Measurements from ENCODE around the gene TIAM2.

TIAM2 gene

GRCh38 chr6:155276638-155277037 is 281.5 kb downstream of the TIAM2 start:
- no peaks in the 10 kb centered on the region for H3K9me3 ChIP-seq (ENCODE audit: low read length)
- no peaks in the 10 kb centered on the region for H3K9me2 ChIP-seq (ENCODE audit: low read depth, low read length)
- H4K20me1 ChIP-seq (ENCODE audit: insufficient read depth, low read length), result no peaks in the 10 kb centered on the region
- TF ChIP-seq CTCF (IDR thresholded peaks at IDR 0.05; ENCODE audit: low read length) (no peak), EZH2 (IDR thresholded peaks at IDR 0.05; ENCODE audit: borderline replicate concordance, low read length) (no peak)
- H3K79me2 ChIP-seq (ENCODE audit: insufficient read depth, low read length), result no peaks in the 10 kb centered on the region
- H2AFZ ChIP-seq (ENCODE audit: low read length), result no peak overlapping the region
- no peak overlapping the region for H3K4me3 ChIP-seq (ENCODE audit: low read depth, low read length, poor library complexity, severe bottlenecking)
- peaks cover 72% of the 10 kb centered on the region for H3K36me3 ChIP-seq (ENCODE audit: insufficient read depth, low read length)
- no peaks in the 10 kb centered on the region for H3K4me1 ChIP-seq (ENCODE audit: insufficient read depth, low read length, severe bottlenecking)
- no peak overlapping the region for H3K9ac ChIP-seq (ENCODE audit: low read length)
- no peak overlapping the region for H3K27ac ChIP-seq (ENCODE audit: low read depth, low read length, poor library complexity, severe bottlenecking)
- no peaks in the 10 kb centered on the region for H3F3A ChIP-seq (ENCODE audit: insufficient read depth, low read length)
- no peaks in the 10 kb centered on the region for H3K27me3 ChIP-seq (ENCODE audit: insufficient read depth, low read length)
- H3K4me2 ChIP-seq (ENCODE audit: low read length), result no peak overlapping the region

- peaks cover 72% of the 10 kb centered on the region for H3K36me3 ChIP-seq (ENCODE audit: insufficient read depth, low read length)
- H4K20me1 ChIP-seq (ENCODE audit: insufficient read depth, low read length), result no peaks in the 10 kb centered on the region
- no peaks in the 10 kb centered on the region for H3K27me3 ChIP-seq (ENCODE audit: insufficient read depth, low read length)
- TF ChIP-seq EZH2 (IDR thresholded peaks at IDR 0.05; ENCODE audit: borderline replicate concordance, low read length) (no peak), CTCF (IDR thresholded peaks at IDR 0.05; ENCODE audit: low read length) (no peak)
- H3K4me3 ChIP-seq (ENCODE audit: low read depth, low read length, poor library complexity, severe bottlenecking), result no peak overlapping the region
- H2AFZ ChIP-seq (ENCODE audit: low read length), result no peak overlapping the region
- H3K4me1 ChIP-seq (ENCODE audit: insufficient read depth, low read length, severe bottlenecking), result no peaks in the 10 kb centered on the region
- no peak overlapping the region for H3K4me2 ChIP-seq (ENCODE audit: low read length)
- H3K9ac ChIP-seq (ENCODE audit: low read length), result no peak overlapping the region
- no peak overlapping the region for H3K27ac ChIP-seq (ENCODE audit: low read depth, low read length, poor library complexity, severe bottlenecking)
- no peaks in the 10 kb centered on the region for H3F3A ChIP-seq (ENCODE audit: insufficient read depth, low read length)
- no peaks in the 10 kb centered on the region for H3K9me2 ChIP-seq (ENCODE audit: low read depth, low read length)
- no peaks in the 10 kb centered on the region for H3K9me3 ChIP-seq (ENCODE audit: low read length)
- no peaks in the 10 kb centered on the region for H3K79me2 ChIP-seq (ENCODE audit: insufficient read depth, low read length)
These were observed 283.4 kb downstream of the TIAM2 start for GRCh38 chr6:155278319-155279049.

- Histone ChIP-seq H3K36me3 (ENCODE audit: insufficient read depth, low read length) (peaks cover 83% of the 10 kb centered on the region), H3K4me2 (ENCODE audit: low read length) (no peak overlapping the region), H3K9me2 (ENCODE audit: low read depth, low read length) (no peaks in the 10 kb centered on the region), H3K9me3 (ENCODE audit: low read length) (no peaks in the 10 kb centered on the region), H3K27ac (ENCODE audit: low read depth, low read length, poor library complexity, severe bottlenecking) (no peak overlapping the region), H2AFZ (ENCODE audit: low read length) (no peak overlapping the region), H4K20me1 (ENCODE audit: insufficient read depth, low read length) (no peaks in the 10 kb centered on the region), H3K27me3 (ENCODE audit: insufficient read depth, low read length) (no peaks in the 10 kb centered on the region), H3K79me2 (ENCODE audit: insufficient read depth, low read length) (no peaks in the 10 kb centered on the region), H3F3A (ENCODE audit: insufficient read depth, low read length) (0 out of 2 replicates have a peak, but pooled peaks cover 3% of the 10 kb centered on the region), H3K4me3 (ENCODE audit: low read depth, low read length, poor library complexity, severe bottlenecking) (no peak overlapping the region), H3K4me1 (ENCODE audit: insufficient read depth, low read length, severe bottlenecking) (no peaks in the 10 kb centered on the region), H3K9ac (ENCODE audit: low read length) (no peak overlapping the region)
- TF ChIP-seq CTCF (IDR thresholded peaks at IDR 0.05; ENCODE audit: low read length) (no peak), EZH2 (IDR thresholded peaks at IDR 0.05; ENCODE audit: borderline replicate concordance, low read length) (no peak)
These were observed 289.7 kb downstream of the TIAM2 start for GRCh38 chr6:155284775-155285174.

All from OCI-LY1 (cell line).